Fibroblast of lung (primary cell): ENCODE results near the gene CLCN4.

ENCODE experiments used
- CTCF ChIP-seq, 2 donors: IDR thresholded peaks in 1 of 2; conservative IDR thresholded peaks in 1 of 2; 1 replicate in 1 of 2; 2 replicates in 1 of 2; pipeline ENCODE4 v1.5.1; 2011 to 2012; ENCODE audit warnings: low read length in 2 of 2, control low read depth in 1 of 2, inconsistent platforms in 1 of 2, low read depth in 1 of 2, mild to moderate bottlenecking in 1 of 2
- EZH2 ChIP-seq: IDR thresholded peaks from 2 replicates; pipeline ENCODE4 v1.5.1; 2012; ENCODE audit warnings: low read length, control low read depth, mild to moderate bottlenecking; ENCODE audit errors: missing control alignments

DNA sequence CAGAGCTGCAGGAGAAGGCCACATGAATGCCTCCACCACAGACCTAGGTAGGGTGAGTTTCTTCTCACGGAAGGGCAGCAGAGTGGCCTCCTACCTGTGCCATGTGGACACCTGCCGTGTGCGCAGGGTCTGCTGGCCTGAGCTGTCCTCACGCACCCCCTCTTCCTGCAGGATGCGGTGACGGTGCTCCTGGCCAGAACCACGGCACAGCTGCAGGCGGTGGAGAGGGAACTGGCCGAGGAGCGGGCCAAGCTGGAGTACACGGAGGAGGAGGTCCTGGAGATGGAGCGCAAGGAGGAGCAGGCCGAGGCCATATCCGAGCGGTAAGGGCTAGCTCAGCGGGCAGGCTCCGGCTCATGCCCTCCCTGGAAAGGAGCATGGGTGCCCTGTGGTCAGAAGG is 28.4 kb upstream of the CLCN4 start:
- TF ChIP-seq CTCF (conservative IDR thresholded peaks at IDR 0.05 in 1 of 2, IDR thresholded peaks at IDR 0.05 in 1 of 2; ENCODE audit: low read depth in 1 of 2, low read length in 2 of 2) (no peak), EZH2 (no peak)
